ENCODE data around the gene PLEKHM1. TPM values are rescaled to one million over a fixed set of nuclear protein-coding genes. Genes with fewer than 3 reads are reported as not detected.

Gene PLEKHM1
- total RNA-seq, 2 experiments from 2014 or later, result 108 to 118 TPM

DNA sequence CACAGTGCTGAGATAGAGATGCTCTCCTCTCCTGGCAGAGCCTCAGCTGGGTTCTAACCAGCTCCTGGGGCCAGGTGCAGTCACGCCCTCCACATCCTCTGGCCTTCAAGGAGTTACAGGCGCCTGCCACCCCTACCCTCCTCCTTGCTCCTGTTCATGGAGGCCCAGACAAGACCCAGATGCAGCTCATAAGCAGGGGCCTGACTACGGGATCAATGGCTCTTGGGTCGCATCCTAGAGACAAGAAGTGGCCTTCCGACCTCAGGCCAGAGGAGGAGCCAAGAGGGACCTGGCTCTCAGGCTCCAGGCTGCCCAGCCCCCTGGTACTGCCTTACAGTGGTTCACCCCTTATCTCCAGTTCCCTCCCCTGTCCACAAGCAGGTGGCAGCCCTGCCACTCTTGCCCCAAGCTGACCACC, 80.9 kb downstream of the PLEKHM1 start:
- intact Hi-C loops (cut with DNase I, micrococcal nuclease), result no loop called here
- POLR2A ChIA-PET, result interaction anchor here (1.1 to 2.2 kb wide), 6 partner anchors 98 to 261 kb away, joined by 3 to 10 read pairs (median 6); partner anchors contain the start of gene HEXIM1
- peak overlapping the region; percentile 83 to 91 for H3K27ac ChIP-seq (ENCODE audit: low read depth in 1 of 2, low read length in 2 of 2)
- peaks cover 26% of the 10 kb centered on the region for H3K36me3 ChIP-seq (ENCODE audit: insufficient read depth, low read length)
- Mint-ChIP-seq H3K4me3 (peak overlapping the region; percentile 100), H3K9me3 (no peaks in the 10 kb centered on the region), H3K27ac (peak overlapping the region; percentile 99), H3K27me3 (no peaks in the 10 kb centered on the region), H3K36me3 (ENCODE audit: low read depth) (peaks cover 45% of the 10 kb centered on the region), H3K4me1 (ENCODE audit: low read depth) (peaks cover 56% of the 10 kb centered on the region)
- peaks cover 70% of the 10 kb centered on the region for H3K4me1 ChIP-seq (ENCODE audit: insufficient read depth, low read length)
- H3K4me3 ChIP-seq (ENCODE audit: low read length), result peak overlapping the region; percentile 86
- peak; percentile 39 for ATAC-seq (ENCODE audit: poor library complexity)
- no peaks in the 10 kb centered on the region for H3K9me3 ChIP-seq (ENCODE audit: control insufficient read depth in 1 of 2, insufficient read depth in 1 of 2, low read length in 2 of 2)
- DNase-seq, result peak in 1 of 14 experiments; percentile 46
- H3K27me3 ChIP-seq (ENCODE audit: control insufficient read depth in 1 of 2, insufficient read depth in 2 of 2, low read length in 2 of 2), result no peaks in the 10 kb centered on the region
- CTCF ChIA-PET, result interaction anchor here (1.0 to 1.3 kb wide), 3 partner anchors 19 to 274 kb away, joined by 3 to 6 read pairs (median 3); partner anchors contain the start of gene ACBD4
- TF ChIP-seq, protein P1, sequence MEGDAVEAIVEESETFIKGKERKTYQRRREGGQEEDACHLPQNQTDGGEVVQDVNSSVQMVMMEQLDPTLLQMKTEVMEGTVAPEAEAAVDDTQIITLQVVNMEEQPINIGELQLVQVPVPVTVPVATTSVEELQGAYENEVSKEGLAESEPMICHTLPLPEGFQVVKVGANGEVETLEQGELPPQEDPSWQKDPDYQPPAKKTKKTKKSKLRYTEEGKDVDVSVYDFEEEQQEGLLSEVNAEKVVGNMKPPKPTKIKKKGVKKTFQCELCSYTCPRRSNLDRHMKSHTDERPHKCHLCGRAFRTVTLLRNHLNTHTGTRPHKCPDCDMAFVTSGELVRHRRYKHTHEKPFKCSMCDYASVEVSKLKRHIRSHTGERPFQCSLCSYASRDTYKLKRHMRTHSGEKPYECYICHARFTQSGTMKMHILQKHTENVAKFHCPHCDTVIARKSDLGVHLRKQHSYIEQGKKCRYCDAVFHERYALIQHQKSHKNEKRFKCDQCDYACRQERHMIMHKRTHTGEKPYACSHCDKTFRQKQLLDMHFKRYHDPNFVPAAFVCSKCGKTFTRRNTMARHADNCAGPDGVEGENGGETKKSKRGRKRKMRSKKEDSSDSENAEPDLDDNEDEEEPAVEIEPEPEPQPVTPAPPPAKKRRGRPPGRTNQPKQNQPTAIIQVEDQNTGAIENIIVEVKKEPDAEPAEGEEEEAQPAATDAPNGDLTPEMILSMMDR (IDR thresholded peaks at IDR 0.05), result no peak

DNA sequence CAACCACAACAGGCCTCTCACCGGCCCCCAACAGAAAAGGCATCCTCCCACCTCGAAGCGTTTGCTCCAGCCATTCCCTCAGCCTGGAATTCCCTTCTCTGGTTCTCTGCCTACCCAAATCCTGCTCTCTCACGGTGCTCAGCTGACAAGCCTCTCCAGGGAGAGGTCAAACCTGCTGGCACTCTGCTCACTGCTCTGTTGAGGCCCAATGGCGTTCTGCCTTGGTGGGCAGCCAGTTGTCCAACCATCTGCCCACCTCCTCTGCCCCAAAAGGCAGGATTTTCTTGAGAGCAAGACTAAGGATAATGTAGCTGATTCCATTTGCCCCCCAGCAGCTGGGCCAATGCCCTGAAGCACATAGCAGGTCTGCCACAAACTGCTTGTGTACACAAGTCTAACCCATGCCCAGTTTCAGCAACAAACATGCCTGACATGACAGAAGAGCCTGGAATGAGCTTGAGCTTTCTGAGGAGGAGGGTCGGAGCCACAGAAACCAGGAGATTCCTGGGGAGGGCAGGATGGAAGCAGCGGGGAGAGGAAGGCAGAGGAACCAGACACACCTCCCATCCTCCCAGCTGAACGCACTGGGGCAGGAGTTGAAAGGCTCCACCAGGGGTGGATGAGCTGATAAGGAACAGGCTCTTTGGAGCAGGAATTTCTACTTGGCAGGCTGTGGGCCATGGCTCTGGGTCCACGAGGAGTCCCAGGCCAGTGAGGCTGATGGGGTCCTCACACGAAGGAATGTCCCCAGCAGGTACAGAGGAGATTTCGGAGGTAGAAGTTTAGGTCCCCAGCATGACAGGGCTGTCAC, 81.7 kb downstream of the PLEKHM1 start:
- Mint-ChIP-seq H3K4me3 (peak overlapping the region; percentile 100), H3K27ac (peak overlapping the region; percentile 99), H3K9me3 (no peaks in the 10 kb centered on the region), H3K27me3 (no peaks in the 10 kb centered on the region), H3K4me1 (ENCODE audit: low read depth) (peaks cover 60% of the 10 kb centered on the region), H3K36me3 (ENCODE audit: low read depth) (peaks cover 53% of the 10 kb centered on the region)
- Histone ChIP-seq H3K36me3 (ENCODE audit: insufficient read depth, low read length) (peaks cover 34% of the 10 kb centered on the region), H3K27me3 (ENCODE audit: control insufficient read depth in 1 of 2, insufficient read depth in 2 of 2, low read length in 2 of 2) (no peaks in the 10 kb centered on the region), H3K4me1 (ENCODE audit: insufficient read depth, low read length) (peaks cover 76% of the 10 kb centered on the region), H3K4me3 (ENCODE audit: low read length) (peak overlapping the region; percentile 86), H3K9me3 (ENCODE audit: control insufficient read depth in 1 of 2, insufficient read depth in 1 of 2, low read length in 2 of 2) (no peaks in the 10 kb centered on the region), H3K27ac (ENCODE audit: low read depth in 1 of 2, low read length in 2 of 2) (peak overlapping the region; percentile 8 to 83)
- intact Hi-C loops (cut with DNase I, micrococcal nuclease), result no loop called here
- ChIA-PET CTCF (interaction anchor here (1.3 to 1.5 kb wide), 3 partner anchors 20 to 132 kb away, joined by 3 to 6 read pairs (median 5); no protein-coding TSS in a partner anchor), POLR2A (interaction anchor here (0.6 to 2.2 kb wide), 5 partner anchors 97 to 260 kb away, joined by 3 to 10 read pairs (median 7); partner anchors contain the start of gene HEXIM1)
- TF ChIP-seq, protein P1 (IDR thresholded peaks at IDR 0.05), result no peak
- ATAC-seq (ENCODE audit: poor library complexity), result no peak
- peak in 1 of 14 experiments; percentile 18 for DNase-seq

DNA sequence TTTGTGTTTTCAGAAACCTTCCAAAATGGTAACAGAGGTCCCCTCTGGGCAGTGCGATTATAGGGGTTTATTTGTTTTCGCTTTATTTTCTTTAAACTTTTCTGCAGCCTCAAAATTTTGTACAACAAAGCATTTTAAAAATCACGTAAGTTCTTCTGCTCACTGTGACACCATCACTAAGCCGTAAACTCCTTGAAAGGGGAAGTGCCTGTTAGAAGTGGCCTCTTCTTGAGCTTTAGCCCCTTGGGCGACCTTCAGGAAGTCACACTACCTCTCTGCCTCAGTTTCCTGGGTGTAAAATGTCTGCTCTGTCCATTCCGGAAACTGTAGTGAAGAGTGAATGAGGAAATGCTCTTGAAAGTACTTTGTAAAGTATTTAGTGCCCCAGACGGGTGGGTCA, 84.4 kb downstream of the PLEKHM1 start:
- ChIA-PET CTCF (interaction anchor here (1.5 kb wide), 1 partner anchor 129 kb away, joined by 3 read pairs; no protein-coding TSS in a partner anchor), POLR2A (no interaction called here)
- H3K36me3 ChIP-seq (ENCODE audit: insufficient read depth, low read length), result peaks cover 61% of the 10 kb centered on the region
- TF ChIP-seq, protein P1 (IDR thresholded peaks at IDR 0.05), result no peak
- H3K4me1 Mint-ChIP-seq (ENCODE audit: low read depth), result peaks cover 48% of the 10 kb centered on the region
- no peak overlapping the region for H3K27ac ChIP-seq (ENCODE audit: low read depth in 1 of 2, low read length in 2 of 2)
- H3K27ac Mint-ChIP-seq, result no peak overlapping the region
- H3K27me3 ChIP-seq (ENCODE audit: control insufficient read depth in 1 of 2, insufficient read depth in 2 of 2, low read length in 2 of 2), result no peaks in the 10 kb centered on the region
- no peak for ATAC-seq (ENCODE audit: poor library complexity)
- no peak overlapping the region for H3K4me3 ChIP-seq (ENCODE audit: low read length)
- intact Hi-C loops (cut with DNase I, micrococcal nuclease), result no loop called here
- peaks cover 80% of the 10 kb centered on the region for H3K36me3 Mint-ChIP-seq (ENCODE audit: low read depth)
- peaks cover 60% of the 10 kb centered on the region for H3K4me1 ChIP-seq (ENCODE audit: insufficient read depth, low read length)
- no peaks in the 10 kb centered on the region for H3K27me3 Mint-ChIP-seq
- DNase-seq, result no peak
- H3K4me3 Mint-ChIP-seq, result no peak overlapping the region
- H3K9me3 ChIP-seq (ENCODE audit: control insufficient read depth in 1 of 2, insufficient read depth in 1 of 2, low read length in 2 of 2), result no peaks in the 10 kb centered on the region
- no peaks in the 10 kb centered on the region for H3K9me3 Mint-ChIP-seq
